GM18870 (cell line): ENCODE results near the gene PRICKLE1.

ENCODE experiments used
- ATAC-seq: cut with Tn5 transposase; IDR thresholded peaks from one replicate; pipeline ENCODE4 v1.9.1; 2021; ENCODE audit warnings: moderate library complexity; ENCODE audit not compliant: unreplicated experiment

PRICKLE1 gene

DNA sequence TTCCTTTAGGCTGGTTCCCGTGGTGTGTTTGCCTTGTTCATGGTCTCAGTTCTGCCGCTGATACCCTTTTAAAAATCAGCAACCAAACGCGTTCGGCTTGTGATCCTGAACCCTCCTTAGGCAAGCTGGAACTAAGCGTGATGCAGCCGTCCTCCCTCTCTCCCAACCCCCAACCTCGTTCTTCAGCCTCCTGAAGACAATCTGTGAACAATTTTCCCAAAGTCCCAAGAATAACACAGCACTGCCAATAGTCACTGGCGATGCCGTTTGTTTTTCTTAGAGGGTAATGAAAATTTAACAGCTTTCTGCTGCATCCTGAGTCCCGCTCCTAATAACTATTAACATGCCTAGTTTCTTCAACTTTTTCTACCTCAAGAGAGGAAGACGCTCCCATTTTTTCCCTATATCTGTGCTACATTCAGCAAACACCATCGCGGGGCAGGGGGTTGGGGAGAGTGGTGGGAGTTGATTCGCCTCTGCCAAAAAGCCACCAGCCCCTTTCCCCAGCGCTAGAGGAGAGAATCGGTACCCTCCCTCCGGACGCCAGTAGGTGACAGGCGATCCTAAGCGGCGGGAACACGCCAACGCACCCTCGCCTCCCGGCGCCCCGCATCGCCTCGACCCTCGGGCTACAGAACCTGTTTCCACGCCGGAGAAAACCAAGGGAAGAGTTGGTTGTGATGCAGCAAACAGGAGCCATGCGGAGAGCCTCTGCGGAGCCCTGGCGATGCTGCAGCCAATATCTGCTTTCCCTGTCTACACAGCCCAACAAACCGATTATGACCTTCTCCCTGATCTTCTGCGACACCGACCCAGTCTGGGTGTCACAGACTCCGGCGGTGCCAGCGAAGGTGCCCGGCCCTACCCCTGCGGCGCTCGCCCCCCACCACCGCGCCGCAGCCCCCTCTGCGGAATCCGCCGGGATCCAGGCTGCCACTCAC is 752 bp downstream of the PRICKLE1 start:
- no peak for ATAC-seq

- no peak for ATAC-seq
These were observed 1.7 kb downstream of the PRICKLE1 start for GRCh38 chr12:42587601-42588523.

- no peak for ATAC-seq
These were observed 3.3 kb downstream of the PRICKLE1 start for GRCh38 chr12:42586268-42586667.

- no peak for ATAC-seq
These were observed 3.7 kb downstream of the PRICKLE1 start for GRCh38 chr12:42585841-42586216.

GRCh38 chr12:42585154-42585840 is 4.2 kb downstream of the PRICKLE1 start:
- no peak for ATAC-seq

- ATAC-seq: no peak
These were observed 4.9 kb downstream of the PRICKLE1 start for GRCh38 chr12:42584651-42585111.

- ATAC-seq: no peak
These were observed 6.5 kb downstream of the PRICKLE1 start for GRCh38 chr12:42583016-42583415.

DNA sequence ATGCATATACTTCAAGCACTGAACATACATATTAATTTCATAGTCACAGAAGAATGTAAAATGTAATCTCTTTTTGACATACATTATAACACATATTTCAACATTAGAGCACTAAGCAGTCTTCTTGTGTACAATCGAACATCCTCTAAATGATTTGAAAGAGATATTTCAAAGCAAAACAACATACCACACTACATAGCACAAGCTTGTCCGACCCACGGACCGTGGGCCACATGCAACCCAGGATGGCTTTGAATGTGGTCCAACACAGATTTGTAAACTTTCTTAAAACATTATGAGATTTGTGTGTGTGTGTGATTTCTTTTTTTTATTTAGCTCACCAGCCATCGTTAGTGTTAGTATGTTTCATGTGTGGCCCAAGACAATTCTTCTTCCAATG is 7.0 kb downstream of the PRICKLE1 start:
- no peak for ATAC-seq

- no peak for ATAC-seq
These were observed 7.5 kb downstream of the PRICKLE1 start for GRCh38 chr12:42582050-42582449.

DNA sequence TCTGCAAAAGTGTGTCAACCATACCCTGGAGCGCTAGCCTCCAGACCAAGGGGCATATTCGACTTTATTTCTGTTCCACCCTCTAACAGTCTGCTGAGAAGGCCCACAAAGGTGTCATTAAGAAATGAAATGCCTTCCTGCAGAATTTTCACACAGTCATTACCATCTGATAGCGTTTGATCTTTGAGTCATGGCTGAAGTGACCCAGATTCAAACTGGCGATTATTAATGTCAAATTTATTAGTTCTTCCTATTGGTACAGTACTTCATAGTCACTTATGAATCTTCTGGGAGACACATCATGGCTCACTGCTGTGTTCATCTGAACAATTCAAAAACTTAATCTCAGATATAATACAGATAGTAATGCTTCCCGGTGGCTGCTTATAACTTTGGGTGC is 13.2 kb downstream of the PRICKLE1 start:
- ATAC-seq: no peak

GRCh38 chr12:42575717-42576116 is 13.8 kb downstream of the PRICKLE1 start:
- no peak for ATAC-seq

GRCh38 chr12:42574851-42575266 is 14.7 kb downstream of the PRICKLE1 start:
- ATAC-seq: no peak

- no peak for ATAC-seq
These were observed 18.1 kb downstream of the PRICKLE1 start for GRCh38 chr12:42571327-42572009.

GRCh38 chr12:42570076-42570475 is 19.5 kb downstream of the PRICKLE1 start:
- no peak for ATAC-seq

GRCh38 chr12:42568952-42569915 is 20.3 kb downstream of the PRICKLE1 start:
- ATAC-seq: peak; percentile 80

GRCh38 chr12:42565633-42566032 is 23.9 kb downstream of the PRICKLE1 start:
- ATAC-seq: no peak

DNA sequence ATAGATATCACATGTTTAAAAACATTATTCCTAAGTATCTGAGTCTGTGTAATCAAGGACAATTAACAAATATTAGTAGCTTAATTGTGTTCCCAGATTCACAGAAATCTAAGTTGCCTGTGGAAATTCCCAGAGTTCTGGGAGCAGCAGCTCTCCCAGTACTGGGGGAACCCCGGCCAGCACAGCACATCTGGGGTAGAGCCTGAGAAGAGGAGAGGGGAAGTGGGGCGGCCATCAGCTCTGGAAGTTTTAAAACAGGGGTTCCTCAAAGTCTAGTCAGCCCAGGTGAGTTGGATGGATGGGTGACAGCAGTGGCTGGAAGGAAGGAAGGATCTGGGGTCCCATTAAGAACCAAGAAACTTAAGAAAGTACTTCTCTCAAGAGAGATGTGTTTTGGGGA is 24.6 kb downstream of the PRICKLE1 start:
- ATAC-seq: no peak

GRCh38 chr12:42564556-42564955 is 25.0 kb downstream of the PRICKLE1 start:
- no peak for ATAC-seq

DNA sequence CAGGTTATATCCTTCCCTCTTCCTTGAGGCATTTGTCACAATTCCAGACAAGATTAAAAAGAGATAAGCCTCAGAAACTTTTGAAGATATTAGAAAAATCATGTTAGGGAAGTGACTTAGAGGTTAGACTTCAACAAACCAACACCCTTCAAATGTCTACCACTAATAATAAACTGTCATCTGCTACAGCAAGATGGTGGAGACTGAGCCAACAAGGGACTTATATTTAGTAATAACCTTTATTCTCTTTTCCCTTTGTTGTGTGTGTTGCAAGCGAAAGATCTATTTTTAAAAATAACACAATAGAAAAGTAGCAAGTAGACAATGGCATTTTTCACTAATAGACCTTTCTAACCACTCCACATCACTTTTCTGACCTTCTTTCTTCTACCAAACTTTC is 28.6 kb downstream of the PRICKLE1 start:
- no peak for ATAC-seq
